Ovary (tissue), 9 donors: ENCODE data around the gene TTC23. TPM values are rescaled to one million over a fixed set of nuclear protein-coding genes. Genes with fewer than 3 reads are reported as not detected.

Source experiments
- DNase-seq, 5 donors: peaks; one replicate each; pipeline ENCODE4 v3.0.0-alpha.2; 2019 to 2020
- H3K27ac ChIP-seq, 2 donors: fragments of 200-600 bp; one replicate each; pipeline versions ENCODE4 v1.5.1 to v1.8.0; 2019 to 2022
- H3K27me3 ChIP-seq: fragments of 200-600 bp; one replicate; pipeline ENCODE4 v1.8.0; 2022
- H3K36me3 ChIP-seq: fragments of 200-600 bp; sonication (generic); one replicate; pipeline ENCODE4 v1.5.1; 2019
- H3K4me1 ChIP-seq: one replicate; pipeline ENCODE4 v1.8.1; 2013; ENCODE audit warnings: mild to moderate bottlenecking, moderate library complexity; ENCODE audit not compliant: insufficient read depth
- H3K4me3 ChIP-seq: fragments of 200-600 bp; sonication (generic); one replicate; pipeline ENCODE4 v1.5.1; 2017
- H3K9me3 ChIP-seq, 2 donors: fragments of 200-600 bp in 1 of 2; sonication (generic) in 1 of 2; one replicate each; pipeline versions ENCODE4 v1.5.1 to v1.8.1; 2013 to 2019; ENCODE audit warnings: mild to moderate bottlenecking in 1 of 2, moderate library complexity in 1 of 2
- CTCF ChIP-seq, 3 donors: fragments of 450-650 bp in 2 of 3; fragments of 200-600 bp in 1 of 3; IDR thresholded peaks; one replicate each; pipeline versions ENCODE4 v1.5.1 to v1.8.0; 2016 to 2022; ENCODE audit warnings: antibody characterized with exemption in 3 of 3, mild to moderate bottlenecking in 1 of 3
- EP300 ChIP-seq: sonication (generic); formaldehyde crosslinking; IDR thresholded peaks from one replicate; pipeline ENCODE4 v1.6.1; 2017; ENCODE audit warnings: antibody characterized with exemption
- POLR2A ChIP-seq: fragments of 450-650 bp; IDR thresholded peaks from one replicate; pipeline ENCODE4 v1.6.1; 2017; ENCODE audit warnings: antibody characterized with exemption, mild to moderate bottlenecking, moderate library complexity
- WGBS, 3 donors: extraction: QIAGEN DNeasy Blood & Tissue Kit in 1 of 3; methylation state at CpG; one replicate each; pipeline versions ENCODE4 v1.1.5 to v1.1.7; 2013 to 2017; 5-methylcytosine and 5-hydroxymethylcytosine counted together
- intact Hi-C, 4 donors: fragments of 100-400 bp; cut with DNase I; formaldehyde crosslinking; loops; one replicate each; pipeline versions ENCODE4 v1.11.0 to v1.15.1; 2022 to 2023
- polyA plus RNA-seq, 2 donors: library from polyadenylated mRNA; stranded (reverse); fragments of 200-250 nt in 1 of 2; fragments of 350-450 nt in 1 of 2; fragmentation: Illumina TruSeq in 1 of 2; extraction: RNeasy Lipid Tissue Mini Kit (QIAGEN cat#74804) in 1 of 2; gene quantifications; one replicate each; pipeline ENCODE4 v1.2.3, GENCODE V29; 2013 to 2014
- total RNA-seq, 7 donors: library from RNA; depleted of rRNA in 2 of 7; stranded (reverse); fragments of >200 nt in 2 of 7; fragmentation: NEBNext Ultra II Directional in 3 of 7; extraction: Animal tissue kit (Norgen Biotek cat#: 25700) in 3 of 7; gene quantifications; one replicate each; pipeline versions ENCODE4 v1.1.0 to v1.2.4, GENCODE V29; 2016 to 2023
- donor health status: DM: no; HTN: no; CAD: no; lungs with moderate emphysema.
- donor health status: DM: no; HTN: no; CAD: no.
- donor health status: Bipolar disorder and iron deficiency.
- donor health status: DM: yes; HTN: yes; CAD: no.
- donor health status: DM: no; HTN: no; CAD: no.
- donor health status: DM: yes; HTN: yes; CAD: no.

TTC23 gene
- total and polyA plus RNA-seq, 9 donors, result 15.9 to 35.8 (median 25.8) TPM

GRCh38 chr15:99099661-99100060 lies 149.7 kb downstream of the TTC23 start:
- 89 to 92% (median 91%) methylated on average over 7 of the region's 7 CpGs for WGBS, 3 donors
- Histone ChIP-seq H3K4me3 (no peak overlapping the region), H3K36me3 (no peaks in the 10 kb centered on the region), H3K4me1 (no peaks in the 10 kb centered on the region), H3K9me3 (no peaks in the 10 kb centered on the region), H3K27me3 (no peaks in the 10 kb centered on the region), H3K27ac (no peak overlapping the region)
- intact Hi-C loops, result loop anchor here in 2 of 4 donors (5.0 to 10.0 kb wide), 2 partner anchors 105 to 113 kb away; no protein-coding TSS in a partner anchor
- DNase-seq, result no peak
- no peak for TF ChIP-seq POLR2A
- TF ChIP-seq CTCF (IDR thresholded peaks at IDR 0.05), result no peak
- no peak for TF ChIP-seq EP300

- 76 to 82% (median 81%) methylated on average over 6 of the region's 6 CpGs for whole genome bisulfite sequencing, 3 donors
- Histone ChIP-seq H3K36me3 (no peaks in the 10 kb centered on the region), H3K27me3 (no peaks in the 10 kb centered on the region), H3K27ac (no peak overlapping the region), H3K9me3 (no peaks in the 10 kb centered on the region), H3K4me3 (no peak overlapping the region), H3K4me1 (no peaks in the 10 kb centered on the region)
- TF ChIP-seq EP300 (no peak), POLR2A (no peak), CTCF (IDR thresholded peaks at IDR 0.05) (no peak)
- no peak for DNase-seq
- intact Hi-C loops, result loop anchor here in 1 of 4 donors (5.0 kb wide), 1 partner anchor 113 kb away; no protein-coding TSS in a partner anchor
Observed at GRCh38 chr15:99098991-99099390, 150.4 kb downstream of the TTC23 start.

- Histone ChIP-seq H3K4me3 (no peak overlapping the region), H3K9me3 (no peaks in the 10 kb centered on the region), H3K27ac (no peak overlapping the region), H3K27me3 (no peaks in the 10 kb centered on the region), H3K4me1 (no peaks in the 10 kb centered on the region), H3K36me3 (no peaks in the 10 kb centered on the region)
- WGBS, 3 donors, result 83 to 91% (median 85%) methylated on average over 12 of the region's 12 CpGs
- TF ChIP-seq POLR2A (no peak), CTCF (IDR thresholded peaks at IDR 0.05) (no peak), EP300 (no peak)
- no peak for DNase-seq
- intact Hi-C loops, result loop anchor here in 1 of 4 donors (5.0 kb wide), 1 partner anchor 114 kb away; no protein-coding TSS in a partner anchor
Observed at GRCh38 chr15:99098426-99098825, 151.0 kb downstream of the TTC23 start.

GRCh38 chr15:99097441-99098410 lies 151.7 kb downstream of the TTC23 start:
- TF ChIP-seq EP300 (no peak), CTCF (IDR thresholded peaks at IDR 0.05) (no peak), POLR2A (no peak)
- no peaks in the 10 kb centered on the region for H3K4me1 ChIP-seq

More at GRCh38 chr15:99097441-99098410, 151.7 kb downstream of the TTC23 start:
- DNase-seq, result no peak
- no peak overlapping the region for H3K4me3 ChIP-seq
- intact Hi-C loops, result loop anchor here in 1 of 4 donors (5.0 kb wide), 1 partner anchor 115 kb away; no protein-coding TSS in a partner anchor
- WGBS, 3 donors, result 85 to 90% (median 89%) methylated on average over 14 of the region's 14 CpGs
- H3K27ac ChIP-seq, result no peak overlapping the region
- H3K36me3 ChIP-seq, result no peaks in the 10 kb centered on the region
- H3K27me3 ChIP-seq, result no peaks in the 10 kb centered on the region
- no peaks in the 10 kb centered on the region for H3K9me3 ChIP-seq
